GM21423 (cell line): ENCODE results near the gene MBD3L2B.

Source experiments
- ATAC-seq: cut with Tn5 transposase; IDR thresholded peaks from one replicate; pipeline ENCODE4 v1.9.1; 2021; ENCODE audit warnings: mild to moderate bottlenecking, moderate library complexity; ENCODE audit not compliant: unreplicated experiment

Gene MBD3L2B

DNA sequence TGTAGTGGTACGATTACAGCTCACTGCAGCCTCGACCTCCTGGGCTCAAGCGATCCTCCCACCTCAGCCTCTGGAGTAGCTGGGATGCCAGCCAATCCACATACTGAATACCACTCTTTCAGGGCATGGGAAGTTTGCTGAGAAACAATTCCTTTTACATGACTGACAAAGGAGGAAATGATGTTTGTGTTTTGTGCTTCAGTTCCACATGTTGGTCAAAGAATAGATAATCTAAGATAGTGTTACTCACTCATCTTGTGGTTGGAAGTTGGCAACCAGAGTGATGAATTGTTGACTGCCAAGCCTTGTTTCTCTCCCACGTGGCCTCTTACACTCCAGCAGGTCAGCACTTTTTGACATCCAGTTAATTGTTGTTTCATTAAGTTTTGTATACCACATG lies 7.6 kb downstream of the MBD3L2B start:
- ATAC-seq, result no peak

- no peak for ATAC-seq
These were observed 10.3 kb downstream of the MBD3L2B start for GRCh38 chr19:7010722-7011593.

GRCh38 chr19:7007859-7008258 lies 13.4 kb downstream of the MBD3L2B start:
- no peak for ATAC-seq

DNA sequence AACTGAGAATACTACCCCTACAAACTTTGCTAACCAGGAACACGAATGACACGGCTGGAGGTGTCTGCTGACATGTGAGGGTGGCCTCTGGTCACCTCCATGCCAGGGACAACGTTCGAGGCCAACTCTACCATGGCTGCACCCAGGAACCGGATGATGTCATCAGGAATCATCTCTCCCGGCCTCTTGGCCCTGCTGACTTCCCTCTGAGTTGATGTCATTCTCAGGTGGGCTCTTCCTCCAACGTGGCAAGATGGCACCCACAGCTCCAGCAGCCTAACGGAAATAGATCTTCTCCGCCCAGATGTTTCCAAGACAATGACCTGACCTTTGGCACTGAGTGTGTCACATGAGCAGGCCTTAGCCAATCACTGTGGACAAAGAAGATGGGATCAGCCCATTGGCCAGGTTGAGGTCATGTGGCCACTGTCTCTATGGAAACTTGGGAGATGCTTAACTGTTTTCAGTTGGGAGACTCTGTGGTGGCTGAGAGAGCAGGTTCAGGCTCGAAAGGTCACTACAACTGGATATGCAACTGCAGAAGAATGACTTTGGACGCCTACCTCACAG lies 15.0 kb downstream of the MBD3L2B start:
- ATAC-seq, result no peak

DNA sequence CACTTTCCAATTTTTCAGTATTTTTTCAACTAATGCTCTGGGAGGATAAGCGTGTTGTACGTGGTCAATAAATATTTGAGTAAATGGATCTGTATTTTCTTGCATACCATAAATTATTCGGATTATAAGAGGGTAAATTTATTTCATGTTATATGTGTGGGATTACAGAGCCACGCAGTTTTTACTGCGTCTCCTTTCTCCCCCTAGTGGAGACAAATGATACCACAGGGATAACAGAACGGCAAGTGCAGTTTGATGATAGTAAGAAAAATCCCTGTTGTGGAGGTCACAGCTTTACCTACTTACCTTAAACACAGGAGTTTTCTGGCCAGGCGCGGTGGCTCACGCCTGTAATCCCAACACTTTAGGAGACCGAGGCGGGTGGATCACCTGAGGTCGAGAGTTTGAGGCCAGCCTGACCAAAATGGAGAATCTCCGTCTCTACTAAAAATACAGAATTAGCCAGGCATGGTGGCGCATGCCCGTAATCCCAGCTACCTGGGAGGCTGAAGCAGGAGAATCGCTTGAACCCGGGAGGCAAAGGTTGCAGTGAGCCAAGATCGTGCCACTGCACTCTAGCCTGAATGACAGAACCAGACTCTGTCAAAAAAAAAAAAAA lies 16.8 kb downstream of the MBD3L2B start:
- no peak for ATAC-seq

GRCh38 chr19:7000816-7001215 lies 20.4 kb downstream of the MBD3L2B start:
- no peak for ATAC-seq

GRCh38 chr19:7000333-7000732 lies 20.9 kb downstream of the MBD3L2B start:
- ATAC-seq, result no peak

- ATAC-seq, result no peak
These were observed 21.3 kb downstream of the MBD3L2B start for GRCh38 chr19:6999933-7000332.

GRCh38 chr19:6997679-6998445 lies 23.4 kb downstream of the MBD3L2B start:
- no peak for ATAC-seq

DNA sequence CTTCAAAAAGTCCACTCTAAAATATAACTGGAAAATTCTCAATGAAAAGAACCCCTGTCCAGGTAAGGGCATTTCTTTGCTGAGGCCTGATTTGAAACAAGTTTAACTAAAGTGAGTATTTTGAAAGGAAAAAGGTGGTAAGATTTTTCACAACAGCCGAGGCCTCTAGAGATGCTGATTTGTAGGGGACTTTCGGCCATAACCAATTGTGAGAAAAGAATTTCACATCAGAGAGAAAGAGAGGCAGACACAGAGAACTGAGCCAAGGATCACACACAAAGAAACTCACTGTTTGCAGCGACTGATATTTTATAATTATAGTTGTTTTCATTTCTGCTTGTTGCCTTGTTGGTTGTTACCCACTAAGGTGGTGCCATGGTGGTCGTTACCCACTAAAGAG lies 24.4 kb downstream of the MBD3L2B start:
- ATAC-seq, result no peak

DNA sequence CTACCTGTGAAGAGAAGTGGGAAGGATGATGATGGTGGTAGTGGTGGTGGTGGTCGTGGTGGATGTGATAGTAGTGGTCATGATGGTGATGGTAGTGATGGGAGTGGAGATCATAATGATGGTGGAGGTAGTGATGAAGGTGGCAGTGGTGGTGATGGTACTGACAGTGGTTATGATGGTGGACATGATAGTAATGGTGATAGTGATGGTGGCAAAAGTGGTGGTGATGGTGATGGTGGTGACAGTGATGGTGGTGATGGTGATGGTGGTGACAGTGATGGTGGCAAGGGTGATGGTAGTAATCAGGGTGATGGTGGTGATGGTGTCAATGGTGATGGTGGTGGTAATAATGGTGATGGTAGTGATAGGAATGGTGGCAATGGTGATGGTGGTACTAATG lies 26.2 kb downstream of the MBD3L2B start:
- no peak for ATAC-seq

DNA sequence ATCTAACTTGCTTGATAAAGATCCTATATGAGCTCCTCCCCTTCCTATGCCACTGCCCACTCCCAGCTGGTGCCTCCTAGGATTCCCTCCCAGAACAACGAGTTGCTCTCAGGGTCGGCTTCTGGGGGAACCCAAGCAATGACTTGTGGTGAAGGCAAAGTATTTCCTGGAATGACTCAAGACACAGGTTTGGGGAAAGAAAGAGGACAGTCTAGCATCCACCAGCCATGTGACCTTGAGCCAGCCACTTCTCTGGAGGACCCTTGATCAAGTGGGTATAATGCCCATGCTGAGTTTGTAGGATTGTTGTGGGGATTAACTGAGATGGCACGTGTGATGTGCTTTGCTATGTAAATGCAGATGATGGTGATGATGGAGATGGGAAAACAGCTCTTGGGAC lies 33.0 kb downstream of the MBD3L2B start:
- no peak for ATAC-seq

GRCh38 chr19:6987850-6988249 lies 33.4 kb downstream of the MBD3L2B start:
- no peak for ATAC-seq

DNA sequence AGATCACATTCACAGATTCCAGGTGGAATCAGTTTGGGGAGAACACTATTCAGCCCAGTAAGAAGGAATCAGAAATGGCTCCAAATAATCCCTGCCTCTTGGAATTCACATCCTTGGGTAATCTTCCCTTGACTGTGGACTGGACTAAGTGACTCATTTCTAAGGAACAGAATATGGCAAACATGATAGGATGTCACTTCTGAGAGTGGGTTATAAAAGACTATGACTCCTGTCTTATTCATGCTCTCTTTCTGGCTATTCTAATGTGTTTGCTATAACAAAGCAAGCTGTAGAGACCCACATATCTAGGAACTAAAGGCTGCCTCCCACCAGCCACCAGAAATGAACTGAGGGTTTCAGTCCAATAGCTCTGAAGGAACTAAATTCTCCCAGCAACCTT lies 37.8 kb downstream of the MBD3L2B start:
- no peak for ATAC-seq

DNA sequence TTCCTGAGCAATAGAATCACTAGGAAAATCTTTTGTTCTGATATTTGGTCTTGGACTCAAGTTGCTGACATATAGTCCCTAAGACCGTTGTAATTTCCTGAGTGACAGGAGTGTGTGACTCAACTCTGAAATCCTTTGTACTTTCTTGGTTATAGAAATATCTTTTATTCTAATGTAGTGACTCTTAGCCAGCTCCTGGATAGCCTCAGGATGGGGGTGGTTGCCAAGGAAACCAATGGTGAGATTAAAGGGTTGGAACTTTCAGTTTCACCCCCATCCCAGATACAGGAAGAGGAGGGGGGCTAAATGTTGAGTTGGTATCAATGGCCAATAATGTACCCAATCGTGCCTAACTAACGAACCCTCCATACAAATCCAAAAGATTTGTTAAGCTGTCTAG lies 41.8 kb downstream of the MBD3L2B start:
- ATAC-seq, result no peak

GRCh38 chr19:6976197-6976596 lies 45.0 kb downstream of the MBD3L2B start:
- no peak for ATAC-seq

DNA sequence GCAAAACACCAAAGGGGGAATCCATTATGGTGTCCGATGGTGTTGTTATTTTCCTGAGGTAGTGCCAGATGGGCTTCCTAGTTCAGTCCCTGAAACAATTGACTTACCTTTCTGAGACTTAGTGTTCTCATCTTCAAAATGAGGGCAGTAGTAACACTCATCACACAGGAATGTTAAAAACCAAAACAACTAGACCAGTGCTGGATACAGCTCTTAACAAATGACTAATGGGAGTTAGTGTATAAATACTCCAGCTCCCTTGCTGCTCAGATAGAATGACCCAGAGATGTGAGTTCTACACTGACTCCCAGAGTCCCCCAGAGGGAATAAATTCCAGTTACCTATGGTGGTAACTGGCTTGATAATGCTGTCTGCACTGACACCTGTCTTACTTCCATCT lies 49.9 kb downstream of the MBD3L2B start:
- no peak for ATAC-seq

DNA sequence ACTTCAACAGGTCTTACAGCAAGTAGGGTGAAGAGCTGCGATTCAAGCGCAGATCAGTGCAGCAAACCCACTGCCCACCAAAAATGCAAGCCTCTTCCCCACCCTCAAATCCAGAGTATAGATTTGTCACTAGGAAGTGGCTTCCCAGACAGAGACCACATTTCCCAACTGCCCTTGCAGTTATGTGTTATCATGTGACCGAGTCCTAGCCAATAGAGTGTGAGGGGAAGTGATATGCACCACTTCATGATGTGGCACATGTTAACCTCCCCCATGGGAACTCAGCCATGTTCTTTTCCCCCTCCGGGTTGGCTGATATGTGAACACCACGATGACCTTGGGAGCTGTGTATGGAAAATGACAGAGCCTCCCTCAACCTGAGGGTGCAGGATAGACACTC lies 50.8 kb downstream of the MBD3L2B start:
- no peak for ATAC-seq

GRCh38 chr19:6970021-6970420 lies 51.2 kb downstream of the MBD3L2B start:
- ATAC-seq, result no peak

GRCh38 chr19:6969490-6969889 lies 51.7 kb downstream of the MBD3L2B start:
- ATAC-seq, result no peak
